ENCODE data around the gene TIPIN.
"Not testable (repeated sequence)": the region's sequence is repeated elsewhere in the genome, so short reads cannot be mapped to it uniquely, and the experiment has no call there.

Gene TIPIN

GRCh38 chr15:66304425-66304824, 52.1 kb downstream of the TIPIN start:
- not testable (repeated sequence) for DNase-seq

- no peak for DNase-seq
Observed at GRCh38 chr15:66302489-66303278, 53.8 kb downstream of the TIPIN start.

GRCh38 chr15:66298803-66299251, 57.7 kb downstream of the TIPIN start:
- no peak for DNase-seq

GRCh38 chr15:66296186-66296585, 60.3 kb downstream of the TIPIN start:
- DNase-seq, result no peak

GRCh38 chr15:66294932-66295235, 61.6 kb downstream of the TIPIN start:
- no peak for DNase-seq

GRCh38 chr15:66294157-66294931, 62.1 kb downstream of the TIPIN start:
- peak in 15 of 51 donors; percentile 10 to 65 (median 46) for DNase-seq

GRCh38 chr15:66293419-66294156, 62.9 kb downstream of the TIPIN start, which contains the start of gene DIS3L:
DIS3L (plus strand) TSS chr15:66293568; CDS start chr15:66293597, 29 bp downstream.
- peak in 42 of 51 donors; percentile 16 to 82 (median 56) for DNase-seq

- DNase-seq, result peak in 5 of 51 donors; percentile 13 to 70 (median 48)
Observed at GRCh38 chr15:66292571-66293418, 63.7 kb downstream of the TIPIN start.

GRCh38 chr15:66291816-66292570, 64.5 kb downstream of the TIPIN start:
- DNase-seq, result peak in 1 of 51 donors; percentile 2

GRCh38 chr15:66290518-66290917, 66.0 kb downstream of the TIPIN start:
- peak in 1 of 51 donors; percentile 0 for DNase-seq

- no peak for DNase-seq
Observed at GRCh38 chr15:66290007-66290406, 66.5 kb downstream of the TIPIN start.

GRCh38 chr15:66288551-66289185, 67.8 kb downstream of the TIPIN start:
- DNase-seq, result no peak

GRCh38 chr15:66288093-66288492, 68.4 kb downstream of the TIPIN start:
- no peak for DNase-seq

GRCh38 chr15:66287461-66288057, 68.9 kb downstream of the TIPIN start:
- DNase-seq, result peak in 1 of 51 donors; percentile 2
